Left ventricle myocardium inferior (tissue), 1 donor: ENCODE measurements around the gene CCNG2. TPM values are rescaled to one million over a fixed set of nuclear protein-coding genes. Genes with fewer than 3 reads are reported as not detected.

Experiments used
- DNase-seq: peaks from one replicate; pipeline ENCODE4 v3.0.0-alpha.2; 2020
- H3K27ac ChIP-seq: fragments of 200-600 bp; replicated peaks from 2 replicates; pipeline ENCODE4 v1.8.0; 2021
- H3K27me3 ChIP-seq: fragments of 200-600 bp; 2 replicates; pipeline ENCODE4 v1.8.0; 2021; ENCODE audit warnings: low read depth
- H3K36me3 ChIP-seq: fragments of 200-600 bp; 2 replicates; pipeline ENCODE4 v1.8.0; 2021
- H3K4me1 ChIP-seq: fragments of 200-600 bp; 2 replicates; pipeline ENCODE4 v1.8.0; 2021
- H3K4me3 ChIP-seq: fragments of 200-600 bp; 2 replicates; pipeline ENCODE4 v1.8.0; 2021; ENCODE audit warnings: mild to moderate bottlenecking, moderate library complexity
- H3K9me3 ChIP-seq: fragments of 200-600 bp; replicated peaks from 2 replicates; pipeline ENCODE4 v1.8.0; 2021
- CTCF ChIP-seq: fragments of 200-600 bp; IDR thresholded peaks from 2 replicates; pipeline ENCODE4 v1.8.0; 2021; ENCODE audit warnings: antibody characterized with exemption, mild to moderate bottlenecking, borderline replicate concordance
- intact Hi-C: fragments of 100-400 bp; cut with micrococcal nuclease; formaldehyde crosslinking; loops from one replicate; pipeline ENCODE4 v1.11.0; 2022
- total RNA-seq: library from RNA; stranded (reverse); fragmentation: NEBNext Ultra II Directional; extraction: Animal tissue kit (Norgen Biotek cat#: 25700); gene quantifications from one replicate; pipeline ENCODE4 v1.2.1, GENCODE V29; 2021
- donor health status: DM: no; HTN: yes; CAD: no; lungs with severe emphysema.

CCNG2 gene
- total RNA-seq, 1 donor from 2014 or later: 8.5 TPM

- Histone ChIP-seq H3K36me3 (peaks cover 23% of the 10 kb centered on the region), H3K9me3 (no peaks in the 10 kb centered on the region), H3K27ac (peak overlapping the region; percentile 93), H3K4me3 (peak overlapping the region; percentile 97), H3K4me1 (peaks cover 34% of the 10 kb centered on the region), H3K27me3 (no peaks in the 10 kb centered on the region)
- no peak for TF ChIP-seq CTCF
- peak; percentile 88 for DNase-seq
- intact Hi-C loops: no loop called here
Observed at GRCh38 chr4:77157859-77158486, 966 bp downstream of the CCNG2 start.

DNA sequence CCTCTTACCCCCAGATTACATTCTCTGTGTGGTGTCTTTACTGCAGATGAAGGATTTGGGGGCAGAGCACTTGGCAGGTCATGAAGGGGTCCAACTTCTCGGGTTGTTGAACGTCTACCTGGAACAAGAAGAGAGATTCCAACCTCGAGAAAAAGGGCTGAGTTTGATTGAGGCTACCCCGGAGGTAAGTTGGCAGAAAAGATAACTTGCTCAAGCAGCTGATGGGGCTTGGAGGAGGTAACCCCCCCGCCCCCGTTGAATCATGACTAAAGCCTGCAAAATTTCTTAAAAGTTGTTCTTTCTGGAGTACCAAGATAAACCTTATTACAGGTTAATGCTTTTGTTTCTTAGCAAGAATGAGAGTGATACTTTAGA, 1.5 kb downstream of the CCNG2 start:
- Histone ChIP-seq H3K9me3 (no peaks in the 10 kb centered on the region), H3K4me3 (peak overlapping the region; percentile 97), H3K4me1 (peaks cover 34% of the 10 kb centered on the region), H3K27me3 (no peaks in the 10 kb centered on the region), H3K36me3 (peaks cover 27% of the 10 kb centered on the region), H3K27ac (peak overlapping the region; percentile 93)
- intact Hi-C loops: no loop called here
- no peak for TF ChIP-seq CTCF
- DNase-seq: no peak

- intact Hi-C loops: no loop called here
- Histone ChIP-seq H3K4me1 (peaks cover 34% of the 10 kb centered on the region), H3K27ac (no peak overlapping the region), H3K27me3 (no peaks in the 10 kb centered on the region), H3K4me3 (no peak overlapping the region), H3K9me3 (no peaks in the 10 kb centered on the region), H3K36me3 (peaks cover 41% of the 10 kb centered on the region)
- no peak for TF ChIP-seq CTCF
- no peak for DNase-seq
Observed at GRCh38 chr4:77159806-77160205, 2.8 kb downstream of the CCNG2 start.

DNA sequence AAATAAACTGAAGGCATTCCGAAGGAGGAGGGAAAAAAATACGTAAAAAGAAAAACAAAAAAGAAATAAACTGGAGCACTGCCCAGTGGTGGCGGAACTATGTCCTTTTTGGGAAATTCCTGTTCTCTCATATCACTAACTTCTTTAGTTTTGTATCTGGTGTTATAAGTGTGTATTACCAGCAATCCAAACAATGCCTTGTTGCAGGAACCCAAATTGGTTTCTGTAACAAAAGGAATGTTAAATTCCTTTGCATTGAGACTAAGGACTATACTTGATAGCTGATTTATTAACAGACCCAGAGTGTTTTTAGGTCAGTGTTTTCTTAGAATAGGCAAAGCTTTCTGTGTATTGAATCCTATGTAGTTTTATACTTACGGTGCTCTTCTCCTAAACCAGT, 6.6 kb downstream of the CCNG2 start:
- peaks cover 71% of the 10 kb centered on the region for H3K36me3 ChIP-seq
- H3K27ac ChIP-seq: no peak overlapping the region
- no peak for DNase-seq
- no peak overlapping the region for H3K4me3 ChIP-seq
- no peak for TF ChIP-seq CTCF
- H3K4me1 ChIP-seq: peaks cover 7% of the 10 kb centered on the region
- intact Hi-C loops: no loop called here
- H3K9me3 ChIP-seq: no peaks in the 10 kb centered on the region
- no peaks in the 10 kb centered on the region for H3K27me3 ChIP-seq

- no peak for DNase-seq
- Histone ChIP-seq H3K9me3 (no peaks in the 10 kb centered on the region), H3K4me1 (peaks cover 6% of the 10 kb centered on the region), H3K36me3 (peaks cover 58% of the 10 kb centered on the region), H3K4me3 (no peak overlapping the region), H3K27me3 (no peaks in the 10 kb centered on the region), H3K27ac (no peak overlapping the region)
- TF ChIP-seq CTCF: no peak
- intact Hi-C loops: no loop called here
Observed at GRCh38 chr4:77167173-77167572, 10.2 kb downstream of the CCNG2 start.
